Dedifferentiated amniotic fluid mesenchymal stem cell (primary cell): Measurements from ENCODE around the gene CLC.
"Not testable (repeated sequence)": the region's sequence is repeated elsewhere in the genome, so short reads cannot be mapped to it uniquely, and the experiment has no call there.

Experiments used
- DNase-seq: peaks from one replicate; pipeline ENCODE4 v3.0.0-alpha.2; 2016; ENCODE audit errors: extremely low spot score

CLC gene

GRCh38 chr19:39729594-39729993 lies 8.2 kb downstream of the CLC start:
- DNase-seq = no peak

GRCh38 chr19:39728040-39728439 lies 9.8 kb downstream of the CLC start:
- no peak for DNase-seq

- no peak for DNase-seq
Observed at GRCh38 chr19:39727070-39727800, 10.6 kb downstream of the CLC start.

- no peak for DNase-seq
Observed at GRCh38 chr19:39725995-39726394, 11.8 kb downstream of the CLC start.

- not testable (repeated sequence) for DNase-seq
Observed at GRCh38 chr19:39720144-39720543, 17.7 kb downstream of the CLC start.

GRCh38 chr19:39710333-39710890 lies 27.4 kb downstream of the CLC start:
- no peak for DNase-seq

GRCh38 chr19:39709026-39709872 lies 28.6 kb downstream of the CLC start:
- DNase-seq = no peak

- DNase-seq = no peak
Observed at GRCh38 chr19:39708594-39708993, 29.2 kb downstream of the CLC start.

GRCh38 chr19:39705578-39706188 lies 32.1 kb downstream of the CLC start:
- no peak for DNase-seq

GRCh38 chr19:39704181-39705044 lies 33.4 kb downstream of the CLC start, which contains the start of gene LGALS14:
Gene LGALS14 (plus strand): TSS chr19:39704481. CDS start chr19:39704529, 48 bp downstream.
- DNase-seq = no peak

- DNase-seq = no peak
Observed at GRCh38 chr19:39701291-39701690, 36.5 kb downstream of the CLC start.

- DNase-seq = no peak
Observed at GRCh38 chr19:39698535-39698934, 39.3 kb downstream of the CLC start.

- DNase-seq = no peak
Observed at GRCh38 chr19:39696387-39696786, 41.4 kb downstream of the CLC start.

GRCh38 chr19:39695759-39696158 lies 42.1 kb downstream of the CLC start:
- no peak for DNase-seq

- DNase-seq = no peak
Observed at GRCh38 chr19:39692822-39693221, 45.0 kb downstream of the CLC start.

GRCh38 chr19:39692166-39692565 lies 45.7 kb downstream of the CLC start:
- DNase-seq = no peak

- DNase-seq = not testable (repeated sequence)
Observed at GRCh38 chr19:39688637-39689036, 49.2 kb downstream of the CLC start.

GRCh38 chr19:39686739-39687138 lies 51.1 kb downstream of the CLC start:
- no peak for DNase-seq

GRCh38 chr19:39684267-39684666 lies 53.6 kb downstream of the CLC start:
- DNase-seq = no peak

- DNase-seq = no peak
Observed at GRCh38 chr19:39681416-39681815, 56.4 kb downstream of the CLC start.
